Epidermal melanocyte (primary cell): ENCODE results near the gene BABAM2.

Experiments
- DNase-seq: peaks from one replicate; pipeline ENCODE4 v3.0.0; 2011; ENCODE audit warnings: low spot score; ENCODE audit not compliant: insufficient read length

BABAM2 gene

GRCh38 chr2:28193630-28194403 lies 303.3 kb downstream of the BABAM2 start:
- no peak for DNase-seq

GRCh38 chr2:28199995-28200679 lies 309.6 kb downstream of the BABAM2 start:
- no peak for DNase-seq

GRCh38 chr2:28201671-28202180 lies 311.2 kb downstream of the BABAM2 start:
- no peak for DNase-seq

- DNase-seq: no peak
Measured at GRCh38 chr2:28202719-28203118, 312.2 kb downstream of the BABAM2 start.

- DNase-seq: no peak
Measured at GRCh38 chr2:28206762-28207161, 316.2 kb downstream of the BABAM2 start.

- no peak for DNase-seq
Measured at GRCh38 chr2:28209261-28209691, 318.7 kb downstream of the BABAM2 start.

GRCh38 chr2:28209864-28210263 lies 319.3 kb downstream of the BABAM2 start:
- DNase-seq: no peak

DNA sequence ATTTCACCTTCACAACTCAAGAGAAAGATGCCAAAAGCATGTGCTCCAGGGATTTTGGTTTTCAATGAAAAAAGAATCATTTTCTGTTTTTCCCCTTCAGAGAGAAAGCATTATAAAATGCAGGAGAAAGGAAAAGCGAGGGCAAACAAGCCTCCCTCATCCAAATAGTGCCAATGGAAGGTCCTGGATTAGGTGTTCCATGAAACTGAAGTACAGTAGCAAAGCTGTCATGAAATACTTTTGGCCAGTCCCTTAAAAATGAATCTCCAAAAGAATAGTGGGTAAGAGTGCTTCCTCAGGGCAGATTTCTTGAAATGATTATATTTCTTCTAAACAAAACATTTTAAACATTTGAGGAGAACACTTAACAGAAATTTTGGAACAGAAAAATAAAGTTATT lies 320.0 kb downstream of the BABAM2 start:
- no peak for DNase-seq

GRCh38 chr2:28216331-28216730 lies 325.8 kb downstream of the BABAM2 start:
- DNase-seq: no peak

GRCh38 chr2:28217042-28217740 lies 326.7 kb downstream of the BABAM2 start:
- DNase-seq: no peak

DNA sequence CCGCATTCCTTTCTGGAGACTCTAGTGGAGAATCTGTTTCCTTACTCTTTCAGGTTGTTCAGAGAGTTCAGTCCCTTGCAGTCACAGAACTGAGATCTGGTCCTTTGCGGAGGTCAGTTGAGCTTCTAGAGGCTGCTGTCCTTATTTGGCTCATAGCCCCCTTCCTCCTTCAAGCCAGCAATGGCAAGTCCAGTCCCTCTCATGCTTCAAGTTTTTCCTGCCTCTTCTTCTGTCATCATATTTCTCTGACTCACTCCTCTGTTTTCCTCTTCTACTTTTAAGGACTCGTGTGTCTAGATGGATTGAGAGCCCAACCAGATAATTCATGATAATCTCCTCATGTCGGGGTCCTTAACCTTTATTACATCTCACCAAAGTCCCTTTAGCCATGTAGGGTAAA lies 328.6 kb downstream of the BABAM2 start:
- no peak for DNase-seq

DNA sequence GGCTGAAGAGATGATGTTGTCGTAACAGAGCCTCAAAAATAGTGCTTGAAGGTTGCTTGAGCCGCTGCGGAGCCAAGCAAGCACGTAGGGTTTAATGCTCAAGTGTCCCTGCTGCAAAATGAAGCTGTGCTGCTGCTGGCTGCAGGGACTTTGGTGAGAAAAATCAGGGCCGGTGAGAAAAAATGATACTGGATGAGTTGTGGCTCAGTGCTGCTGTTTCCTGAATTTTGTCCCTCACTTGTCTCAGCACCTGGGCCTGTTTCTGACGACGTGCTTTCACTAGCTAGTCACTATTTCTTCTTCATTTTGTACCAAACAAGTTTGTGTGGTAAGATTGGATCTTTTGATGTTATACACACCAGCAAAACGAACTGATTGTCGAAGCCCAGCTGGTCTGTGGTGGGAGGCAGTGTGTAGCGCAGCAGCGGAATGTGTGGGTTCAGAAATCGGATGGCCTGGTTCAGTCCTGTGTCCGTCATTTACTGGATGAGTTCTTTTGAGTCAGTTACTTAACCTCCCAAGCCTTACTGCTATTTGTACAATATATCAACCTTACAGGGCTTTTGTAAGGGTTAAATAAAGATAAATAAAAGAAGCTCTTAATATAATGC lies 329.3 kb downstream of the BABAM2 start:
- DNase-seq: no peak

DNA sequence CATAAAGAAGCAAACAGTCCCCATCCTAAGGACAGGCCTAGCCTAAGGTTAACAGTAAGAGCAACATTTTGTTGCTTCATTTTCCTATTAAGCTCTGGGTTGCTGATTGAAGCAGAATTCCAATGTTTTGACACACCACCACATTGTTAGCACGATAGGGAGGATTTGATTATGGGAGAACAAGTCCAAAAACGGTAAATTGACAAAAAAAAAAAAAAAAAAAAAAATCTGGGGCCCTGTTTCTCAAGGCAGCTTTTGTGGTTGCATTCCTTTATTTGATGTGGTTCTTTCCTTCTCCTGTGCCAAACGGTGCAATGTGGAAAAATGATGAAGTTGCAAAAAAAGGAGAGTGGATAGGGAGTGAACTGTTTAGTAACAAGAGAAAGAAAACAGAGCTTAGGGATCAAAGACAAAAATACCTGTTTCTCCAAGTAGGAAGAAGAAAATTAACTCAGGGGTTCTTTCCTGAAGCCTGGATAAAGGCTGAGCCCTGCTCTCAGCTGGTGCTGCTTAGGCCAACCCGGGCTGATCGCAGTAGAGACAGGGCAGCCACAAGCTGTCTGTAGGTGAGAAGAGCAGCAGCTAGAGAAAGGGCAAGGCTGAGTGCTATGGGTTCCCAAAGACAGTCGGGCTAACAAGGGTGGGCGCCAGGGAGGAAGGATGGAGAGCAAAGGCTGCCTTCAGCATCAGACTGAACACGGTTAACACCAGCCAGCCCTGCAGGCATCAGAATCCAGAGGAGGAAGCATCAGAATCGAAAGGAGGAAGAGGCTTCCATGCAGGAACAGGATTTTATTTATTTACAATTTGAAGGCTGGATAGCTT lies 334.3 kb downstream of the BABAM2 start:
- DNase-seq: peak; percentile 34

DNA sequence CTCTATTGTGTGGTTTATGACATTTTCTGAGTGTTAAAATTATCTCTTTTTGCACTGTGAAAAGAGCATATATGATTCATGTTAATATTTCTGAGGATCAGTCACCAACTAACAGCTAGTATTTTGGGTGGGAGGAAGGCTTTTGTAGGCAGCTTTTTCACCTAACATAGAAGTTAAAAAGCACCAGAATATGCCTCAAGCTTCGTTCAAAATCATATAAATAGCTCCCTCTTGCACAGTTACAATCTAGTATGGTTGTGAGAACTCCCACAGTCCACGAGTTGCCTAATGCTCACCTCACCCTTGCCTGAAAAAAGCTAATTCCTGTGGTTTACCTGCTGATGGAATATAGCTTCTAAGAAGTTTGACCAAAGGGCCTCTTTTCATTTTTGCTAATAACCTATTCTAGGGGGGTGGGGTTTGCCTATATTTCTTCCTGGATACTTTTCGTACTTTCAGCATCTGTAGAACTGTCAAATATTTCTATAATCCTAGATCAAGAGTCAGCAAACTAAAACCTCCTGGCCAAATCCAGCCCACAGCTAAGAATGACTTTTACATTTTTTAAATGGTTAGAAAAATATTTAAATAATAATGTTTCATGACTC lies 335.0 kb downstream of the BABAM2 start:
- no peak for DNase-seq

DNA sequence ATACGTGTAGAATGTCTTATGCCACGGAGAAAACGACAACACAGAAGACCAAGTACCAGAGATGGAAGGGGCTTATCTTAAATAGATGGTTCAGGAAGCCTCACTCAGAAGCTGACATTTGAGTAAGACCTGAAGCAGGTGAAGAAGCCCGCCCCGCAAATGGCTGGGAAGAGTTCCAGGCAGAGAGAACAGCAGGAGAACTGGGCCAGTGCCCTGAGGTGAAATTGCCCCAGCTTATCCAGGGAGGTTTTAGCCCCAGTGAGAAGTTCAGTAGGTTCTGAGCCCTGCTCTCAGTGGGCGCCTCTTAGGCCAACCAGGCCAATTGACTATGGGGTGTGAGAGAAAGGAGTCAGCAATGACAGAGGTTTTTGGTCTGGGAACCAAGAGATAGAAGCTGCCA lies 336.0 kb downstream of the BABAM2 start:
- no peak for DNase-seq

DNA sequence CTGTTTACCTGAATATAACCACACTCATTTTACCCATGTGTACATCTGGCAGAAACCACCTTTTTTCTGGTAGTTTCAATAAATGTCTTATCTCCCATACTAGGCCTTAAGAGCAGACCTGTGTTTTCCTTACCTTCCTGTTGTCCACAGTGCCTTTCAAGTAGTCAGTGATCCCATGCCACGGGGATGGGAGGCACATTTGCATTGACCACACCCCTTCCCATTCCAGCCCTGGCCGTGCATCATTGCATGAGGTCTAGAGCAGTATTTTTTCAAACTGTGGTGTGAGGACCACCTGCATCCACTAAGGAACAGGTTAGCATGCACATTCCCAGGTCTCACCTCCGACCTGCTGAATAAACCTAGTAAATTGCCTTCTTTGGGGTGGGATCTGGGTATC lies 337.0 kb downstream of the BABAM2 start:
- DNase-seq: no peak

DNA sequence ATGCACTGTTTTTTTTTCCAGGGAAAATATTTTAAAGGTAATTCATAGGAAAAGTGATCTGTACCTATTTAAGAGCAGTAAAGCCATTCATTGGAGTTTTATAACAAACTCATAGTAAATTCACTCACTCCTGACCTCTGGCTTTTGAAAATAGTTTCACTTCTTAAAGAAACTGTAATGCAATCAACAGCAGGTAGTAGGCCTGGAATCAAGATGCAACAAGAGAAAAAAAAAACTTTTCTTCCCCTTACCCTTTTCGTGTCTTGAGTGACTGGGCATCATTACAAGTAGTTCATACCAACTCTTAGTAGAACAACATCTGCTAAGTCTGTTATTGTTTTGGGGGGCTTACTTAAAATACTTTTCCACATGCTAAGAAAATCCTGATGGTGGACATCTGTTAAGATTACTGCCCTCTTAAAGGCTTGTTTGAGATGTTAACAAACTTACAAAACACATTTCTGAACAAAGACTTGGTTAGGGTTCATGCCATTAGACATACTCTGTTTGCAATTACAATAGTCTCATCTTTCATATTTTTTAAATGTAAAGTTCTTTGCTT lies 338.0 kb downstream of the BABAM2 start:
- DNase-seq: no peak

- no peak for DNase-seq
Measured at GRCh38 chr2:28231110-28231631, 340.6 kb downstream of the BABAM2 start.

- DNase-seq: no peak
Measured at GRCh38 chr2:28232295-28232694, 341.8 kb downstream of the BABAM2 start.

GRCh38 chr2:28233164-28233676 lies 342.7 kb downstream of the BABAM2 start:
- DNase-seq: peak; percentile 29
